Pancreas (tissue), 10 donors: ENCODE results near the gene F11. TPM values are rescaled to one million over a fixed set of nuclear protein-coding genes. Genes with fewer than 3 reads are reported as not detected.
A peak's percentile ranks its signal among the peaks of the same experiment; 100 is the strongest.
"Not testable (repeated sequence)": the region's sequence is repeated elsewhere in the genome, so short reads cannot be mapped to it uniquely, and the experiment has no call there.

Source experiments
- ATAC-seq, 4 donors: fragments of 200-7000 bp; cut with Tn5 transposase; one replicate each; pipeline versions ENCODE4 v1.8.0 to v1.9.1; 2020; ENCODE audit warnings: mild to moderate bottlenecking in 4 of 4, moderate library complexity in 4 of 4
- DNase-seq, 6 donors: peaks; one replicate each; pipeline ENCODE4 v3.0.0-alpha.2; 2020
- FAIRE-seq: peaks from 2 replicates; lab custom pipeline; 2012; peaks lifted over from hg19 to GRCh38; lab: Jason Lieb, UNC
- H3K27ac ChIP-seq, 4 donors: fragments of 200-600 bp; sonication (generic); 1 replicate in 3 of 4; 2 replicates in 1 of 4; pipeline versions ENCODE4 v1.5.0 to v1.8.0; 2020
- H3K27me3 ChIP-seq, 4 donors: fragments of 200-600 bp; one replicate each; pipeline ENCODE4 v1.8.0; 2021
- H3K36me3 ChIP-seq, 3 donors: fragments of 200-600 bp; sonication (generic) in 1 of 3; one replicate each; pipeline versions ENCODE4 v1.5.0 to v1.8.0; 2020 to 2021
- H3K4me1 ChIP-seq, 3 donors: fragments of 200-600 bp; one replicate each; pipeline ENCODE4 v1.8.0; 2021
- H3K4me3 ChIP-seq, 4 donors: fragments of 200-600 bp; sonication (generic) in 2 of 4; one replicate each; pipeline versions ENCODE4 v1.5.0 to v1.8.0; 2020 to 2021
- H3K9me3 ChIP-seq, 4 donors: fragments of 200-600 bp; one replicate each; pipeline ENCODE4 v1.8.0; 2021
- WGBS, 2 donors: extraction: QIAGEN DNeasy Blood & Tissue Kit; methylation state at CpG; one replicate each; pipeline ENCODE4 v1.1.7; 2013; 5-methylcytosine and 5-hydroxymethylcytosine counted together
- intact Hi-C, 3 donors: fragments of 100-400 bp; cut with DNase I; formaldehyde crosslinking; loops; one replicate each; pipeline versions ENCODE4 v1.11.1 to v1.14.2; 2022
- polyA plus RNA-seq, 2 donors: library from polyadenylated mRNA; stranded (reverse); fragments of 200-250 nt; gene quantifications; one replicate each; pipeline ENCODE4 v1.2.3, GENCODE V29; 2013
- total RNA-seq, 6 donors: library from RNA; stranded (reverse); fragmentation: NEBNext Ultra II Directional in 4 of 6; extraction: Animal tissue kit (Norgen Biotek cat#: 25700) in 4 of 6; gene quantifications; one replicate each; pipeline versions ENCODE4 v1.2.1 to v1.2.4, GENCODE V29; 2021 to 2023
- TF ChIP-seq, protein P1 (sequence below), 4 donors: fragments of 200-600 bp; sonication (generic) in 3 of 4; IDR thresholded peaks; one replicate each; pipeline versions ENCODE4 v1.5.0 to v1.8.0; 2021; ENCODE audit warnings: antibody characterized with exemption in 4 of 4
- donor health status: healthy with polysubstance abuse.
- donor health status: DM: no; HTN: no; CAD: no; lungs with moderate emphysema.
- donor health status: DM: no; HTN: no; CAD: no.
- donor health status: control.
- donor health status: control.
- donor health status: Bipolar disorder and iron deficiency.
- donor health status: DM: yes; HTN: yes; CAD: no.
- donor health status: DM: no; HTN: no; CAD: no.
- donor health status: DM: no; HTN: no; CAD: no.
- donor health status: DM: yes; HTN: yes; CAD: no.

Gene F11
- total and polyA plus RNA-seq, 8 donors: 10.2 to 65.3 (median 31.4) TPM

GRCh38 chr4:186271081-186271678 lies 5.2 kb downstream of the F11 start:
- Histone ChIP-seq H3K4me3 (no peak overlapping the region), H3K9me3 (no peaks in the 10 kb centered on the region), H3K36me3 (peaks cover 0 to 3% (median 0%) of the 10 kb centered on the region in 3 donors), H3K27me3 (no peaks in the 10 kb centered on the region), H3K4me1 (peaks cover 6 to 25% (median 7%) of the 10 kb centered on the region in 3 donors), H3K27ac (no peak overlapping the region)
- intact Hi-C loops: no loop called here
- ATAC-seq (no peak), DNase-seq (no peak), FAIRE-seq (no peak)
- 93 to 94% methylated on average over 9 of the region's 9 CpGs for WGBS, 2 donors
- TF ChIP-seq, protein P1, sequence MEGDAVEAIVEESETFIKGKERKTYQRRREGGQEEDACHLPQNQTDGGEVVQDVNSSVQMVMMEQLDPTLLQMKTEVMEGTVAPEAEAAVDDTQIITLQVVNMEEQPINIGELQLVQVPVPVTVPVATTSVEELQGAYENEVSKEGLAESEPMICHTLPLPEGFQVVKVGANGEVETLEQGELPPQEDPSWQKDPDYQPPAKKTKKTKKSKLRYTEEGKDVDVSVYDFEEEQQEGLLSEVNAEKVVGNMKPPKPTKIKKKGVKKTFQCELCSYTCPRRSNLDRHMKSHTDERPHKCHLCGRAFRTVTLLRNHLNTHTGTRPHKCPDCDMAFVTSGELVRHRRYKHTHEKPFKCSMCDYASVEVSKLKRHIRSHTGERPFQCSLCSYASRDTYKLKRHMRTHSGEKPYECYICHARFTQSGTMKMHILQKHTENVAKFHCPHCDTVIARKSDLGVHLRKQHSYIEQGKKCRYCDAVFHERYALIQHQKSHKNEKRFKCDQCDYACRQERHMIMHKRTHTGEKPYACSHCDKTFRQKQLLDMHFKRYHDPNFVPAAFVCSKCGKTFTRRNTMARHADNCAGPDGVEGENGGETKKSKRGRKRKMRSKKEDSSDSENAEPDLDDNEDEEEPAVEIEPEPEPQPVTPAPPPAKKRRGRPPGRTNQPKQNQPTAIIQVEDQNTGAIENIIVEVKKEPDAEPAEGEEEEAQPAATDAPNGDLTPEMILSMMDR (IDR thresholded peaks at IDR 0.05): no peak

- no peak for DNase-seq
- Histone ChIP-seq H3K36me3 (peaks cover 0 to 6% (median 0%) of the 10 kb centered on the region in 3 donors), H3K27me3 (no peaks in the 10 kb centered on the region), H3K4me3 (no peak overlapping the region), H3K27ac (peak overlapping the region in 2 of 4 donors; percentile 19 to 21), H3K9me3 (no peaks in the 10 kb centered on the region), H3K4me1 (peaks cover 2 to 21% (median 2%) of the 10 kb centered on the region in 3 donors)
- FAIRE-seq: no peak
- intact Hi-C loops: no loop called here
- TF ChIP-seq, protein P1 (IDR thresholded peaks at IDR 0.05): no peak
- peak; percentile 67 to 89 (median 84) for ATAC-seq
- 35 to 37% methylated on average over 4 of the region's 4 CpGs for WGBS, 2 donors
Observed at GRCh38 chr4:186272699-186273391, 6.9 kb downstream of the F11 start.

- DNase-seq, FAIRE-seq, H3K4me3 ChIP-seq, ATAC-seq, H3K27ac ChIP-seq, intact Hi-C loops, H3K27me3 ChIP-seq, H3K36me3 ChIP-seq, H3K9me3 ChIP-seq: not testable (repeated sequence)
- WGBS, 2 donors: 96 to 97% methylated on average over 5 of the region's 5 CpGs
- H3K4me1 ChIP-seq: peaks cover 0 to 17% (median 0%) of the 10 kb centered on the region in 3 donors
Observed at GRCh38 chr4:186273392-186273789, 7.4 kb downstream of the F11 start.

- FAIRE-seq: no peak
- Histone ChIP-seq H3K27ac (no peak overlapping the region), H3K4me1 (no peaks in the 10 kb centered on the region), H3K36me3 (peaks cover 0 to 14% (median 0%) of the 10 kb centered on the region in 3 donors), H3K27me3 (no peaks in the 10 kb centered on the region), H3K4me3 (no peak overlapping the region), H3K9me3 (no peaks in the 10 kb centered on the region)
- TF ChIP-seq, protein P1 (IDR thresholded peaks at IDR 0.05): no peak
- no peak for DNase-seq
- ATAC-seq: no peak
- intact Hi-C loops: no loop called here
- 88 to 92% methylated on average over 5 of the region's 5 CpGs for WGBS, 2 donors
Observed at GRCh38 chr4:186283311-186283710, 17.3 kb downstream of the F11 start.

- DNase-seq (no peak), ATAC-seq (no peak), FAIRE-seq (no peak)
- no peak overlapping the region for H3K4me3 ChIP-seq
- H3K27ac ChIP-seq: no peak overlapping the region
- no peaks in the 10 kb centered on the region for H3K4me1 ChIP-seq
- H3K27me3 ChIP-seq: no peaks in the 10 kb centered on the region
- H3K36me3 ChIP-seq: peaks cover 0 to 13% (median 0%) of the 10 kb centered on the region in 3 donors
- TF ChIP-seq, protein P1 (IDR thresholded peaks at IDR 0.05): no peak
- H3K9me3 ChIP-seq: no peaks in the 10 kb centered on the region
- 90 to 95% methylated on average over 12 of the region's 12 CpGs for WGBS, 2 donors
- intact Hi-C loops: no loop called here
Observed at GRCh38 chr4:186285147-186285546, 19.2 kb downstream of the F11 start.
